Thyroid gland (tissue), 4 donors: ENCODE measurements around the gene GREB1L.

ENCODE experiments used
- CTCF ChIP-seq, 6 experiments: fragments of 200-600 bp in 3 of 6; fragments of 450-650 bp in 3 of 6; sonication (generic) in 3 of 6; IDR thresholded peaks; one replicate each; pipeline ENCODE4 v1.5.1; 2016 to 2019; ENCODE audit warnings: antibody characterized with exemption in 6 of 6, mild to moderate bottlenecking in 2 of 6, inconsistent platforms in 1 of 6, moderate library complexity in 1 of 6
- POLR2A ChIP-seq, 2 donors: fragments of 450-650 bp; IDR thresholded peaks; one replicate each; pipeline ENCODE4 v1.6.1; 2017; ENCODE audit warnings: antibody characterized with exemption in 2 of 2, mild to moderate bottlenecking in 2 of 2, moderate library complexity in 1 of 2

GRCh38 chr18:21557607-21558253, 315.7 kb downstream of the GREB1L start:
- TF ChIP-seq CTCF (IDR thresholded peaks at IDR 0.05), result no peak
- no peak for TF ChIP-seq POLR2A (IDR thresholded peaks at IDR 0.05)
